Lung microvascular endothelial cell (primary cell): Measurements from ENCODE around the gene FAM83D. TPM values are rescaled to one million over a fixed set of nuclear protein-coding genes. Genes with fewer than 3 reads are reported as not detected.
"Not testable (repeated sequence)": the region's sequence is repeated elsewhere in the genome, so short reads cannot be mapped to it uniquely, and the experiment has no call there.

ENCODE experiments used
- DNase-seq, 2 donors: peaks; one replicate each; pipeline versions ENCODE4 v3.0.0 to v3.0.0-alpha.2; 2010; ENCODE audit warnings: low read depth in 2 of 2
- total RNA-seq: library from RNA; depleted of rRNA; stranded (reverse); fragments of >200 nt; gene quantifications from 2 replicates; pipeline ENCODE4 v1.2.1, GENCODE V29; 2014

Gene FAM83D
- total RNA-seq, 1 donor from 2014 or later = 24.2 TPM

GRCh38 chr20:38962044-38962927, 36.1 kb downstream of the FAM83D start, which contains the start of gene DHX35:
TSS of gene DHX35 (plus strand) at chr20:38962344. CDS start at chr20:38962368, 24 bp downstream.
- DNase-seq = peak; percentile 98

DNA sequence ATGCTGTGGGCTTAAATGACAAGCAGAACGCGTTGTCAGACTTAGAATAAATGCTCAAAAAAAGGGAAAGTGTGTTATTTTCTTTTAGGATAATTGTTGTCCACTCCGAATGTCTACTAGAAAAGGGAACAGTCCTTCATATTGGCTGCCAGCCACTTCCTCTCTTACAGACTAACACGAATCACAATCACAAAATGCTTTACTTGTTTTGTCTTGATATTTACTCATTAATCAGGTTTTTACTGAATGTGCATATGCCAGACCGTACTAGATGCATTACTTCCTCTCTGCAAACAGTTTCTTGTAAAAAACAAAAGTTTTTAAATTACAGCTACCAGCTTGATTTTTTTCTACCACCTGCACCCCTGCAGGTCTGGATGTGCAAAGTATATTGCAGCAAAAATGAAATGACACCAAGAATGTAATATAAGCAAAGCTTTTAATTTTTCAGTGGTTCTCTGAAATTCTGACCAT, 36.7 kb downstream of the FAM83D start:
- DNase-seq = no peak

DNA sequence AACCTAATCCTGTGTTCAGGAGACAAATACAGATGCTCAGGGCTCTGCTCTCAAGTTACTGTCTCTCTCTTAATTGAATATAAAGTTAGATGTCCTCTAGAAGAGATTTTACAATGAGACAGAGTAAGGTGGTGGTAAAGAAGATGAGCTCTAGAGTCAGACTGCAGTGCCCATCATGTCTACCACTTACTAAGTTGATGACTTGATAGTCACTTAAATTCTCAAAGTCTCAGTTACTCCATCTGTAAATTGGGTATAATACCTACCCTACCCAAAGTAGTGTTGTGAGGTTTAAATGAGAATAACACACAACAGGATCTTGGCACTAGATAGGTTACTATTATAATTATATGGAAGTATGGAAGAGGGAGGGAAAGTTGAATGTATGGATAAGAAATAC, 37.5 kb downstream of the FAM83D start:
- DNase-seq = no peak

DNA sequence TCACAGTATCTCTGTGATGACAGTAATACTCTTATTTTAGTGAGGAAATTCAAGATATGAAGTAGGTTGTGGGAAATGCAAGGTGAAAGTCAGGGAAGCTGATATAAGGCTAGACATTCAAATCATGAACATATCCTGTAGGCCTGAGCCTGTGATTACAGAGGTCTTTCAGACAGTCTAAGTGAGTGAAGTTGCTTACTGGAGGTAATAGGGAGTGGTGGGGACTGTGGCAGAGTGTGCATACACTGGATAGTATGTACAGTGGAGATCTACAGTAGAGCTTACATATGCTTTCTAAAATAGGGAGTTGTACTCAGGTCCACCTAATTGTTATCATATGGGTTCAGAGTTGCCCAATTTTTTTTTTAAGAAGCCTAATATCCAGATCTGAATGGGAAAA, 39.0 kb downstream of the FAM83D start:
- DNase-seq = no peak

- DNase-seq = no peak
Measured at GRCh38 chr20:38968090-38968489, 41.9 kb downstream of the FAM83D start.

GRCh38 chr20:38969708-38970107, 43.5 kb downstream of the FAM83D start:
- DNase-seq = peak; percentile 36 to 69

- peak in 1 of 2 donors; percentile 37 for DNase-seq
Measured at GRCh38 chr20:38970302-38970701, 44.1 kb downstream of the FAM83D start.

GRCh38 chr20:38973107-38973506, 46.9 kb downstream of the FAM83D start:
- no peak for DNase-seq

- DNase-seq = peak; percentile 28 to 58
Measured at GRCh38 chr20:38973645-38974044, 47.4 kb downstream of the FAM83D start.

DNA sequence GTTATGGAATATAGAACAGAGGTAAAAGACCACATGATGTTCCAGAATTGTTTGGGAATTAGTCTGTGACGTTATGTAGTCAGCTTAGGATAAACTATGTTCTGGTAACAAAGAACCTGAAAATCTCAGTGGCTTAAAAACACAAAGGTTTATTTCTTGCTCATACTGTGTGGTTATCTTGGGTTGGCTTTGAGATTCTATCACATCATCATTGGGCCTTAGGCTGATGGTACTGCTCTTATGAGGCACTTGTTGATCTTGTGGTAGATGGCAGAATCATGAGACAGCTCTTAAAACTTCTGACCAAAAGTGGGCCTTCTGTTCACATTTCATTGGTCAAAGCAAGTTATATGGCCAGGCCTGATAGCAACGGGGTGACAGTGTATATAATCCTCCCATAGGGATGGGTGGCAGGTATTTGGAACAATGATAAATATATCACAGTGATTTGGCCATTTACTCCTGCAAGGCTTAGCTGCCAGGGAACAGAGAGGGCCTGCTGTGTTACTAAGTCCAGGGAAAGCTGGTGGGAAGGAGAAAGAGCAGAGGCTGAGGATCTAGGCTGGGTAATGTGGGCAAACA, 49.4 kb downstream of the FAM83D start:
- DNase-seq = no peak

GRCh38 chr20:38979434-38979833, 53.2 kb downstream of the FAM83D start:
- no peak for DNase-seq

DNA sequence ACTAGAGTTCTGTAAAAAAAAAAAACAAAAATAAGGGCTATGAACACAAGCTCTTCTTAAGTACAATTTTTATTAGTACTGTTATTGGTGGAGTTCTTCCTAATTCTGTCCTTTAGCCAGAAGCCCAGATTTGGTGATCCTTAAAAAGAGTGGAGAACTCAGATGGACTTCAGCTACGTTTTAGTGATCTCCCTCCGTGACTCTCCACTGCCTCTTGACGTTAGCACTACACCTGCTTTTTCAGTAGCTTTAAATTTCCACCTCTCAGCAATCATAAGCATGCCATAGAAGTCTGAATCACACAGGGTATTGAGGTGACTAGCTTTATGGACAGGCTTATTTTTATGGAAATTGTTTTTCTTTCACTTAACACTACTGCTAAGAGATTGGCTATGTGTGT, 53.6 kb downstream of the FAM83D start:
- DNase-seq = no peak

- DNase-seq = no peak
Measured at GRCh38 chr20:38982291-38982690, 56.1 kb downstream of the FAM83D start.

DNA sequence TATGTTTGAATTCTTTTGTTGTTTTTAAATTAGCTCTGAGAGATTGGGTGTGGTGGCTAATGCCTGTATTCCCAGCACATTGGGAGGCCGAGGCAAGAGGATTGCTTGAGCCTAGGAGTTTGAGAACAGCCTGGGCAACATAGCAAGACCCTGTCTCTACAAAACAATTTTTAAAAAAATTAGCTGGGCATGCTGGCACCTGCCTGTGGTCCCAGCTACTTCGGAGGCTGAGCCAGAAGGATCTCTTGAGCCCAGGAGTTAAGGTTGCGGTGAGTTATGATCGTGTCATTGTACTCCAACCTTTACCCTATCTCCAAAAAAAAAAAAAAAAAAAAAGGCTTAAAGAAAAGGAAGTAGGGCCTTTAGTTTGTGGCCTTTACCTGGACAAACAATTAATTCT, 58.8 kb downstream of the FAM83D start:
- no peak for DNase-seq

DNA sequence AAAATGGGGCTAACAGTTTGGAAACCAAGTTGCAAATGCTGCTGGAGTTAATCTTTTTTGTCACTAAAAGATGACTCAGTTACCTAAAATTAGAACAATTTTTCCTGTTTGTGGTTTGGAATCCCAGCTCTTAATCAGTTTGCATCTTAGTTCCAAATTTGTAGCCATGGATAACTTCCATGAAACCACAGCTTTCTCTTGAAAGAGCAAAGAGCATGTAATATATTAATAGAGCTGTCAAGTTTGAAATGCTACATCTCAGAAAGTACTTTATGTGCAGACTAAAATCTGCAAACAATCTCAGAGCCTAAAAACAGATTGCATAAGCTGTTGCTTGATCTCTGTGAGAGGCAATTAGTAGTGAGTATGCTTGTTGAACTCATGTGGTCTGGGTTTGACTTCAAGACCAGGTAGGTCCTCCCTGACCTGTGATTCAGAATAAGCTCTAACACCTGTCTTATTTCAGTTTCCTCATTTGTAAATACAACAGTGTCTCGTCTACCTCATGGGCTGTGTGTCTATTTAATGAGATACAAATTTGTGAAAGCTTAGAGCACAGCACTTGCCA, 59.5 kb downstream of the FAM83D start:
- peak; percentile 3 to 78 for DNase-seq

DNA sequence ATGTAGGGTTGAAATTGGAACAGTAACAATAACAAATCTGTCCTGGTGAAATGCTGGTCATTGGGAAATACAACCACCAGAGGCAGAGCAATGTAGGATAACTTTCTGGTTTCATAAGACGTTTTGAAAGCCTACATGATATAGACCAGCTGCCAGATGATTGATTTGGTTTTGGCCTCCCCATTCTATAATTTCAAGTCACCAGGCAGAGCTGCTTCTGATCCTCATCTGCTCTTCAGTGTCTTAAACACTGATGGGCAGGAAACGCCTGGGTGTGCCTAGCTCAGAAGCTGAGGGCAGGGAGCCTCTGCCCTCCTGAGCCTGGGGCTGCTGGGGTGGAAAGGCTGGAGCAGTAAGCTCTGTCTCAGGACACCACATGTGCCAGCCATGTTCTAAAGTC, 60.4 kb downstream of the FAM83D start:
- no peak for DNase-seq

- no peak for DNase-seq
Measured at GRCh38 chr20:38987777-38988176, 61.6 kb downstream of the FAM83D start.

DNA sequence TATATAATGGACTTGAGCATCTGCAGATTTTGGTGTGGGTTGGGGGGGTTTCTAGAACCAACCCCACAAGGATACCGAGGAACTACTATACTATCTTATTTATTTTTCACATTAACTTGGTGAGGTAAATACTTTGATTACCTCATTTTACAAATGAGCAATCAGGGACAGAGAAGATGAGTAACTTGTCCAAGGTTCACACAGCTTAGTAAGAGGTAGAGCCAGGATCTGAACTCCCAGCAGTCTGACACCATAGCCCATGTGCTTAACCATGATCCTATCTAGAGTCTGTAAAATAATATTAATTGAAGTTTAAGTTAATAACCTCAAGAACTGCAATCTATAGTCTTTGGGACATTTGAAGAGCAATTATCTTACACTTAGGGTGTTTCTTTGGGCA, 64.5 kb downstream of the FAM83D start:
- no peak for DNase-seq

DNA sequence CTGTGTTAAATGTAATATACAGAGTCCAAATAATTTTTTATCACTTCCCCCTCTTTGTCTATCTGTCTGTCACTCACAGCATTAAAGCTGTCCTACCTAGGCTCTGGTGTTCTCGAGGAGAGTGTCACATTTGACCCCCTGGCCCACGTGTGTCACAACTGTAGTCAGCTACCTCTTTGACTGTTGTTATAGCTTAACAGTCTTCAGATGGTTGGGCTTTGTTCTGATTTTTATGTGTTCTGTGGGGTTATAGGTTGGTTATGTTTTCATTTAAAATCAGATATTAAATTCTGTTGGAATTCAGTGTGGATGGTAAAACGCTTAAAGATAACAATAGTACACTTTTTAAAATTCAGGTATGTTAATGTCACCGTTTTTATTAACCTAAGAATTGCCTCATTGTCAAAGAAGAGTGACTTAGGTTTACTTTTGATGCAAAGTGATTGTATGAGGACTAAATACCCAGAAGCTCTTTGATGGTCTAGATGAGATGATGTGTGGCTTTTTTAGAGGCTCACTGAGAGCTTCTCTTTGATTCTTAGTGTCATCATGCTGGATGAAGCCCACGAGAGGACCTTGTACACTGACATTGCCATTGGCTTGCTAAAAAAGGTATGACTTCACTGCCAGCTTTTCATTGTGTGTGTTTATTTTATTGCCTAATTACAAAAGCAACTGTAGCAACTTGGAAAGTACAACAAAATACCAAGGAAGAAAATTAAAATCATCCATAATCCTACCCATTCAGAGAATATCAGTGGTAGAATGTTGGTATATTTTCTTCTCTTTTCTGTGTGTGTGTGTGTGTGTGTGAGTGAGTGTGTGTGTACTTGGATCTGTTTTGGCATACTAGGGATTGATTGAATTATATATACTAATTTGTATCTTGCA, 65.8 kb downstream of the FAM83D start:
- no peak for DNase-seq

GRCh38 chr20:38995536-38996044, 69.4 kb downstream of the FAM83D start:
- no peak for DNase-seq

DNA sequence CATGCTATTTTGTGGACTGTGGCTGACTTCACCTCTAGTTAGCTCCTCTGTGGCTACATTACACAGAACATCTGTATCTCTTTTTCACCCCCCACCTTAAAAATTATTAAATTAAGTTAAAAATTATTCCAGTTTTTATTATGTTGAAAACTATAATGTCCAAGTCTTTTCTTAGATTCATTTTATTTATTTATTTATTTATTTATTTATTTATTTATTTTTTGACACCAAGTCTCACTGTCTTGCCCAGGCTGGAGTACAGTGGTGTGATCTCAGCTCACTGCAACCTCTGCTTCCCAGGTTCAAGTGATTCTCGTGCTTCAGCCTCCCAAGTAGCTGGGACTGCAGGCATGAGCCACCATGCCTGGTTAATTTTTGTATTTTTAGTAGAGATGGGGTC, 70.6 kb downstream of the FAM83D start:
- not testable (repeated sequence) for DNase-seq
